Measurements from ENCODE around the gene PES1. TPM values are rescaled to one million over a fixed set of nuclear protein-coding genes. Genes with fewer than 3 reads are reported as not detected.

The PES1 gene
- total and polyA plus RNA-seq, 2 experiments from 2014 or later = 64.1 to 76.9 TPM

DNA sequence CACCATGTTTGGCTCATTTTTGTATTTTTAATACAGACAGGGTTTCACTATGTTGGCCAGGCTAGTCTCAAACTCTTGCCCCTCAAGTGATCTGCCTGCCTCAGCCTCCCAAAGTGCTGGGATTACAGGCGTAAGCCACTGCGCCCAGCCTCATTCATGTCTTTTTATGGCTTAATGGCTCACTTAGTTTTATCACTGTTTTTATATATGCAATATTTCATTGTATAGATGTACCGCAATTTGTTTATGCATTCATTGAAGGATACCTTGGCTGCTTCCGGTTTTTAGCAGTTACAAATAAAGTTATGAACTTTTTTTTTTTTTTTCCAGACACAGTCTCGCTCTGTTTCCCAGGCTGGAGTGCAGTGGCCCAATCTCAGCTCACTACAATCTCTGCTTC, 9.8 kb upstream of the PES1 start:
- peaks cover 13% of the 10 kb centered on the region for H3K4me1 ChIP-seq (ENCODE audit: insufficient read depth)
- H4K20me1 ChIP-seq (replicated peaks; ENCODE audit: insufficient read depth) = no peaks in the 10 kb centered on the region
- Mint-ChIP-seq H3K9me3 (peaks cover 3% of the 10 kb centered on the region; the same call in 2 of the 3 replicates), H3K36me3 (ENCODE audit: low read depth) (no peaks in the 10 kb centered on the region; the same call in 2 of the 3 replicates), H3K4me1 (peaks cover 14% of the 10 kb centered on the region), H3K27me3 (ENCODE audit: insufficient read depth, low read depth, poor library complexity) (peaks cover 5% of the 10 kb centered on the region), H3K27ac (no peak overlapping the region), H3K4me3 (no peak overlapping the region)
- H3K4me2 ChIP-seq = no peak overlapping the region
- no peak overlapping the region for H3K27ac ChIP-seq (ENCODE audit: low read depth)
- H3F3A ChIP-seq (replicated peaks; ENCODE audit: low read depth) = peaks cover 6% of the 10 kb centered on the region; the same call in 1 of the 2 replicates
- H3K4me3 ChIP-seq = no peak overlapping the region
- no peak overlapping the region for H2AFZ ChIP-seq
- DNase-seq (ENCODE audit: low spot score) = no peak
- no peaks in the 10 kb centered on the region for H3K27me3 ChIP-seq (ENCODE audit: insufficient read depth)
- ATAC-seq = no peak
- no peak for TF ChIP-seq EZH2 (IDR thresholded peaks at IDR 0.05; ENCODE audit: low read depth, unreplicated experiment)
- TF ChIP-seq JUNB (IDR thresholded peaks at IDR 0.05; ENCODE audit: unreplicated experiment) = no peak
- TF ChIP-seq POLR2AphosphoS5 (IDR thresholded peaks at IDR 0.05; ENCODE audit: low read depth) = no peak
- TF ChIP-seq, protein P1, sequence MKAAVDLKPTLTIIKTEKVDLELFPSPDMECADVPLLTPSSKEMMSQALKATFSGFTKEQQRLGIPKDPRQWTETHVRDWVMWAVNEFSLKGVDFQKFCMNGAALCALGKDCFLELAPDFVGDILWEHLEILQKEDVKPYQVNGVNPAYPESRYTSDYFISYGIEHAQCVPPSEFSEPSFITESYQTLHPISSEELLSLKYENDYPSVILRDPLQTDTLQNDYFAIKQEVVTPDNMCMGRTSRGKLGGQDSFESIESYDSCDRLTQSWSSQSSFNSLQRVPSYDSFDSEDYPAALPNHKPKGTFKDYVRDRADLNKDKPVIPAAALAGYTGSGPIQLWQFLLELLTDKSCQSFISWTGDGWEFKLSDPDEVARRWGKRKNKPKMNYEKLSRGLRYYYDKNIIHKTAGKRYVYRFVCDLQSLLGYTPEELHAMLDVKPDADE (IDR thresholded peaks at IDR 0.05) = no peak
- TF ChIP-seq, protein P2, sequence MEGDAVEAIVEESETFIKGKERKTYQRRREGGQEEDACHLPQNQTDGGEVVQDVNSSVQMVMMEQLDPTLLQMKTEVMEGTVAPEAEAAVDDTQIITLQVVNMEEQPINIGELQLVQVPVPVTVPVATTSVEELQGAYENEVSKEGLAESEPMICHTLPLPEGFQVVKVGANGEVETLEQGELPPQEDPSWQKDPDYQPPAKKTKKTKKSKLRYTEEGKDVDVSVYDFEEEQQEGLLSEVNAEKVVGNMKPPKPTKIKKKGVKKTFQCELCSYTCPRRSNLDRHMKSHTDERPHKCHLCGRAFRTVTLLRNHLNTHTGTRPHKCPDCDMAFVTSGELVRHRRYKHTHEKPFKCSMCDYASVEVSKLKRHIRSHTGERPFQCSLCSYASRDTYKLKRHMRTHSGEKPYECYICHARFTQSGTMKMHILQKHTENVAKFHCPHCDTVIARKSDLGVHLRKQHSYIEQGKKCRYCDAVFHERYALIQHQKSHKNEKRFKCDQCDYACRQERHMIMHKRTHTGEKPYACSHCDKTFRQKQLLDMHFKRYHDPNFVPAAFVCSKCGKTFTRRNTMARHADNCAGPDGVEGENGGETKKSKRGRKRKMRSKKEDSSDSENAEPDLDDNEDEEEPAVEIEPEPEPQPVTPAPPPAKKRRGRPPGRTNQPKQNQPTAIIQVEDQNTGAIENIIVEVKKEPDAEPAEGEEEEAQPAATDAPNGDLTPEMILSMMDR (conservative IDR thresholded peaks at IDR 0.05; ENCODE audit: low read depth in 2 of 2) = no peak
- TF ChIP-seq, protein P3, sequence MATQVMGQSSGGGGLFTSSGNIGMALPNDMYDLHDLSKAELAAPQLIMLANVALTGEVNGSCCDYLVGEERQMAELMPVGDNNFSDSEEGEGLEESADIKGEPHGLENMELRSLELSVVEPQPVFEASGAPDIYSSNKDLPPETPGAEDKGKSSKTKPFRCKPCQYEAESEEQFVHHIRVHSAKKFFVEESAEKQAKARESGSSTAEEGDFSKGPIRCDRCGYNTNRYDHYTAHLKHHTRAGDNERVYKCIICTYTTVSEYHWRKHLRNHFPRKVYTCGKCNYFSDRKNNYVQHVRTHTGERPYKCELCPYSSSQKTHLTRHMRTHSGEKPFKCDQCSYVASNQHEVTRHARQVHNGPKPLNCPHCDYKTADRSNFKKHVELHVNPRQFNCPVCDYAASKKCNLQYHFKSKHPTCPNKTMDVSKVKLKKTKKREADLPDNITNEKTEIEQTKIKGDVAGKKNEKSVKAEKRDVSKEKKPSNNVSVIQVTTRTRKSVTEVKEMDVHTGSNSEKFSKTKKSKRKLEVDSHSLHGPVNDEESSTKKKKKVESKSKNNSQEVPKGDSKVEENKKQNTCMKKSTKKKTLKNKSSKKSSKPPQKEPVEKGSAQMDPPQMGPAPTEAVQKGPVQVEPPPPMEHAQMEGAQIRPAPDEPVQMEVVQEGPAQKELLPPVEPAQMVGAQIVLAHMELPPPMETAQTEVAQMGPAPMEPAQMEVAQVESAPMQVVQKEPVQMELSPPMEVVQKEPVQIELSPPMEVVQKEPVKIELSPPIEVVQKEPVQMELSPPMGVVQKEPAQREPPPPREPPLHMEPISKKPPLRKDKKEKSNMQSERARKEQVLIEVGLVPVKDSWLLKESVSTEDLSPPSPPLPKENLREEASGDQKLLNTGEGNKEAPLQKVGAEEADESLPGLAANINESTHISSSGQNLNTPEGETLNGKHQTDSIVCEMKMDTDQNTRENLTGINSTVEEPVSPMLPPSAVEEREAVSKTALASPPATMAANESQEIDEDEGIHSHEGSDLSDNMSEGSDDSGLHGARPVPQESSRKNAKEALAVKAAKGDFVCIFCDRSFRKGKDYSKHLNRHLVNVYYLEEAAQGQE (IDR thresholded peaks at IDR 0.05; ENCODE audit: unreplicated experiment) = no peak
- no peak for TF ChIP-seq CREB1 (CRISPR knock-in tag; IDR thresholded peaks at IDR 0.05; ENCODE audit: low read depth)
- TF ChIP-seq, protein P4, sequence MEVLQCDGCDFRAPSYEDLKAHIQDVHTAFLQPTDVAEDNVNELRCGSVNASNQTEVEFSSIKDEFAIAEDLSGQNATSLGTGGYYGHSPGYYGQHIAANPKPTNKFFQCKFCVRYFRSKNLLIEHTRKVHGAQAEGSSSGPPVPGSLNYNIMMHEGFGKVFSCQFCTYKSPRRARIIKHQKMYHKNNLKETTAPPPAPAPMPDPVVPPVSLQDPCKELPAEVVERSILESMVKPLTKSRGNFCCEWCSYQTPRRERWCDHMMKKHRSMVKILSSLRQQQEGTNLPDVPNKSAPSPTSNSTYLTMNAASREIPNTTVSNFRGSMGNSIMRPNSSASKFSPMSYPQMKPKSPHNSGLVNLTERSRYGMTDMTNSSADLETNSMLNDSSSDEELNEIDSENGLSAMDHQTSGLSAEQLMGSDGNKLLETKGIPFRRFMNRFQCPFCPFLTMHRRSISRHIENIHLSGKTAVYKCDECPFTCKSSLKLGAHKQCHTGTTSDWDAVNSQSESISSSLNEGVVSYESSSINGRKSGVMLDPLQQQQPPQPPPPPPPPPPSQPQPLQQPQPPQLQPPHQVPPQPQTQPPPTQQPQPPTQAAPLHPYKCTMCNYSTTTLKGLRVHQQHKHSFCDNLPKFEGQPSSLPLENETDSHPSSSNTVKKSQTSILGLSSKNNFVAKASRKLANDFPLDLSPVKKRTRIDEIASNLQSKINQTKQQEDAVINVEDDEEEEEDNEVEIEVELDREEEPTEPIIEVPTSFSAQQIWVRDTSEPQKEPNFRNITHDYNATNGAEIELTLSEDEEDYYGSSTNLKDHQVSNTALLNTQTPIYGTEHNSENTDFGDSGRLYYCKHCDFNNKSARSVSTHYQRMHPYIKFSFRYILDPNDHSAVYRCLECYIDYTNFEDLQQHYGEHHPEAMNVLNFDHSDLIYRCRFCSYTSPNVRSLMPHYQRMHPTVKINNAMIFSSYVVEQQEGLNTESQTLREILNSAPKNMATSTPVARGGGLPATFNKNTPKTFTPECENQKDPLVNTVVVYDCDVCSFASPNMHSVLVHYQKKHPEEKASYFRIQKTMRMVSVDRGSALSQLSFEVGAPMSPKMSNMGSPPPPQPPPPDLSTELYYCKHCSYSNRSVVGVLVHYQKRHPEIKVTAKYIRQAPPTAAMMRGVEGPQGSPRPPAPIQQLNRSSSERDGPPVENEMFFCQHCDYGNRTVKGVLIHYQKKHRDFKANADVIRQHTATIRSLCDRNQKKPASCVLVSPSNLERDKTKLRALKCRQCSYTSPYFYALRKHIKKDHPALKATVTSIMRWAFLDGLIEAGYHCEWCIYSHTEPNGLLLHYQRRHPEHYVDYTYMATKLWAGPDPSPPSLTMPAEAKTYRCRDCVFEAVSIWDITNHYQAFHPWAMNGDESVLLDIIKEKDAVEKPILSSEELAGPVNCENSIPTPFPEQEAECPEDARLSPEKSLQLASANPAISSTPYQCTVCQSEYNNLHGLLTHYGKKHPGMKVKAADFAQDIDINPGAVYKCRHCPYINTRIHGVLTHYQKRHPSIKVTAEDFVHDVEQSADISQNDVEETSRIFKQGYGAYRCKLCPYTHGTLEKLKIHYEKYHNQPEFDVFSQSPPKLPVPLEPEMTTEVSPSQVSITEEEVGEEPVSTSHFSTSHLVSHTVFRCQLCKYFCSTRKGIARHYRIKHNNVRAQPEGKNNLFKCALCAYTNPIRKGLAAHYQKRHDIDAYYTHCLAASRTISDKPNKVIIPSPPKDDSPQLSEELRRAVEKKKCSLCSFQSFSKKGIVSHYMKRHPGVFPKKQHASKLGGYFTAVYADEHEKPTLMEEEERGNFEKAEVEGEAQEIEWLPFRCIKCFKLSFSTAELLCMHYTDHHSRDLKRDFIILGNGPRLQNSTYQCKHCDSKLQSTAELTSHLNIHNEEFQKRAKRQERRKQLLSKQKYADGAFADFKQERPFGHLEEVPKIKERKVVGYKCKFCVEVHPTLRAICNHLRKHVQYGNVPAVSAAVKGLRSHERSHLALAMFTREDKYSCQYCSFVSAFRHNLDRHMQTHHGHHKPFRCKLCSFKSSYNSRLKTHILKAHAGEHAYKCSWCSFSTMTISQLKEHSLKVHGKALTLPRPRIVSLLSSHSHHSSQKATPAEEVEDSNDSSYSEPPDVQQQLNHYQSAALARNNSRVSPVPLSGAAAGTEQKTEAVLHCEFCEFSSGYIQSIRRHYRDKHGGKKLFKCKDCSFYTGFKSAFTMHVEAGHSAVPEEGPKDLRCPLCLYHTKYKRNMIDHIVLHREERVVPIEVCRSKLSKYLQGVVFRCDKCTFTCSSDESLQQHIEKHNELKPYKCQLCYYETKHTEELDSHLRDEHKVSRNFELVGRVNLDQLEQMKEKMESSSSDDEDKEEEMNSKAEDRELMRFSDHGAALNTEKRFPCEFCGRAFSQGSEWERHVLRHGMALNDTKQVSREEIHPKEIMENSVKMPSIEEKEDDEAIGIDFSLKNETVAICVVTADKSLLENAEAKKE (CRISPR knock-in tag; IDR thresholded peaks at IDR 0.05) = no peak
- TF ChIP-seq ZNF114 (CRISPR knock-in tag; IDR thresholded peaks at IDR 0.05) = no peak
- H3K9me2 ChIP-seq (ENCODE audit: insufficient read depth) = no peaks in the 10 kb centered on the region
- no peaks in the 10 kb centered on the region for H3K79me2 ChIP-seq (replicated peaks; ENCODE audit: insufficient read depth)
- no peaks in the 10 kb centered on the region for H3K36me3 ChIP-seq (ENCODE audit: insufficient read depth)

Data from GM23338 (cell line).